OCI-M2 (cell line): ENCODE results near the gene PDE11A.
"Not testable (repeated sequence)": the region's sequence is repeated elsewhere in the genome, so short reads cannot be mapped to it uniquely, and the experiment has no call there.

Experiments used
- DNase-seq: peaks from one replicate; lab custom pipeline; 2025; ENCODE audit not compliant: unreplicated experiment; lab: John Stamatoyannopoulos, UW

Gene PDE11A

DNA sequence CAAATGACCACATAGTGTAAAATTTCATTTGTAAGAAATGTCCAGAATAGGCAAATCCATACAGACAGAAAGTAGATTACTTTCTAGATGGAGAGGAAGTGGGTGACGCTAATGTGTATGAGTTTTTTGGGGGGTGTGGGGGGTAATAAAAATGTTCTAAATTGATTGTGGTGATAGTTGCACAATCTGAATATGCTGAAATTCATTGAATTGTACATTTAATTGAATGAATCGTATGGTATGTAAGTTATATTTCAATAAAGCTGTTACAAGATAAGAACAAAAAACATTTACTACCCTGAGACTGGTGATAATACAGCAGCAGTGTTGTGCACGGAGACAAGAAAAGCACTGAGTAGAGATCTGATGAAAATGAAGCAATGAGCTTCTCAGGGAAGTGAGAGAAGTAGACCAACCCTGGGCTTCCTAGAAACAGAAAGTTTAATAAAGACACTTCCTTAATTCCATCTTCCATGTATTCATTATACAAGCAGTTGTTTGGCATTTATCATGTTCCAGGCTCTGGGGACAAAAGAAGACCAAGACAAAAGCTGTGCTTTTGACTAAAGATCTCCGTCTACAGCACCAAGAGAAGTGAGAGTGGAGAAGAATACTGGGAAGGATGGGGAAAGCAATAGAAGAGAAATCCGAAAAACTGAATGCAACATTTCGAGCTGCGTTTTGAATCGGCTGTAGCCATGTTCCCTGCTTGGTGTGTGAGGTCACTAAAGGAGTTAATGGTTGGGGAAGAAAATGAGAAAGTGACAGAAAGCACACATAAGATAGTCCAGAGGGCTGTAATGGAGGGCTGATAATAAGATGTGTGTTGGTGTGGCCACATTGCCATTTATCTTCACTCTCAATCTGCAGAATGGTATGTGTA, 1.8 kb upstream of the PDE11A start:
- DNase-seq: no peak

GRCh38 chr2:178072000-178072382, 586 bp downstream of the PDE11A start:
- no peak for DNase-seq

- DNase-seq: no peak
Measured at GRCh38 chr2:178070824-178071223, 1.8 kb downstream of the PDE11A start.

DNA sequence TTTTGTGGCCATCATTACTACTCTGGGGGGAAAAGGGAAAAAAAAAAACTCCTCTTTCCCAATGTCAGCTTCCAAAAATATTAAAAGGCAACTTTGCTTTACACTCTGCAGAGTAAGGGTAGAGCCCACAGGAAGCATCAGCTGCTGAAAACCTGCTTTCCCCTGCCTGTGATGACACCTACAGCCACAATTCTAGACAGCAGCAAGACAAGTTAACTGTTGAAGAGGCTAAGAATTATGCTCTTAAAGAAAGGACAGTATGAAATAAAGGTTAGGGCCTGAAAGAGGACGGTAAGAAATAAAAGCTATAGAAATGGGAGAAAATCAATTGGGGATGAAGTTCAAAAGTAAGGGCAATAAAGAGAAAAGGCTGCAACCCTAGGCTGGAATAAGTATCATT, 3.0 kb downstream of the PDE11A start:
- DNase-seq: no peak

GRCh38 chr2:178068823-178069454, 3.6 kb downstream of the PDE11A start:
- no peak for DNase-seq

GRCh38 chr2:178066890-178067669, 5.5 kb downstream of the PDE11A start:
- no peak for DNase-seq

DNA sequence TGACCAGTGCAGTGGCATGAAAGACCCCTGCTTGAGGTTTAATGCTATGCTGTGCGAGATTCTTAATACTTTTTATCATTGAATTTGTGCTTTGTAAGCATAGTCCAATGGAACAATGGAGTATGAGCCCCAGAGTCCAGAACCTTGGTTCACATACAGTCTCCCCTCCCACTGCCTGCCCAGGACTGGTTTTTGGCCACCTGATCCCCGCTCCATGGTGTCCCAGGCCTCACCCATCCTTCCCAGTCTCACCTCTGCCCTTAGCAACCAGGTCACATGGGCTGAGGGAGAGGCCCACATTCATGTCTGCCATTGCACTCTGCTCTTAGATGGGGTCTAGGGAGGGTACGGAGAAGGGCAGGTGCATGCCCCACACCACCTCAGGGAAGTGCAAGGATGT, 6.3 kb downstream of the PDE11A start:
- DNase-seq: no peak

DNA sequence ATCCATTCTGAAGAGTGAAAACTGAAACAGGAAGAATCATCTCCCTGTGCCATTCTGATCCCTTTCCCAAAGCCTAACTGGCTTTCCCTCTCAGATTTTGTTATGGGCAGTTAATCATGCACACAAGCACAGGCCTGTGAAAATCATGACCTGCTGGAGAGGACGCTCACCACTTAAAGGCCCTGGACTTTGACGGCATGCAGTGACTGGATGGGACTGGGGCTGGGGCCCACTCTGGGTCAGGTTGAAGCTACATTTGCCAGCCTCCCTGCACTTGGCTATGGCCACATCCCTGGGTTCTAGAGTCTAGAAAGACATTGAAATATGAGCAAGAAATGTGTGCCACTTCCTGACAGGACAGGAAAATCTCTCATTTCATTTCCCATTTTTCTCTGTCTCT, 12.9 kb downstream of the PDE11A start:
- DNase-seq: no peak

GRCh38 chr2:178059111-178059510, 13.5 kb downstream of the PDE11A start:
- no peak for DNase-seq

GRCh38 chr2:178057179-178057680, 15.3 kb downstream of the PDE11A start:
- DNase-seq: no peak

GRCh38 chr2:178056345-178056744, 16.2 kb downstream of the PDE11A start:
- DNase-seq: no peak

GRCh38 chr2:178051257-178051656, 21.3 kb downstream of the PDE11A start:
- DNase-seq: not testable (repeated sequence)

DNA sequence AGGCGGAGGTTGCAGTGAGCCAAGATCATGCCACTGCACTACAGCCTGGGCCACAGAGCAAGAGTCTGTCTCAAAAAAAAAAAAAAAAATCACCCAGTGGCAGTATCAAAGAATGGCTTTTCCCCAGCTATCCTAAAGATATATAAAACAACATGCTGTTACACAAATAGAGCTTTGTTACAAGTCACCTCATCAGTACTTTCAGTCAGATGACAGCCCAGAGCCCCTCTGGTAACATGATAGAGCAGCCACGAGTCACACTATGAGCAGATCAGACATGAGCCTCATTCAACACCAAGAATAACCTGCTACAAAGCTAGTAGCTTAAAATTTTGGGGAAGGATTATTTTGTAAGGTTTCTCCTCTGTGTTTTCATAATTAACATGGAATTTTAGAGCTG, 25.2 kb downstream of the PDE11A start:
- no peak for DNase-seq

GRCh38 chr2:178044836-178045235, 27.7 kb downstream of the PDE11A start:
- no peak for DNase-seq

DNA sequence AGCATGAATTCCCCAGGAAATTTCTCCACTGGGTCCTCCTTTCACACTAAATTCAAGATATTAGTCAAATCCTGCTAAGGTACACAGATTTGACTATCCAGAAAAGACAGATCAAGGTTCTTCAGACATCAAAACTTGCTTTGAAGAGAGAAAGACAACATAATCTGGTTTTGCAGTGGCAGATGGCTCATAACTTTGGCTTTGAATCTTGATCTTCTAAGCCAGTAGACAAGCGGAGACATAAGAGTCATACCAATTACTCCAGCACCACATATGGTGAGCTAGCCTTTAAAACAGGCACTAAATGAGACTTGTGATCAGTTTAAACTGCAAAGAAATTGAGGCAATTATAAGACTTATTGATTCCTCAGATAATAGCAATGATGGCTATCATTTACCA, 29.3 kb downstream of the PDE11A start:
- no peak for DNase-seq

- DNase-seq: not testable (repeated sequence)
Measured at GRCh38 chr2:178033583-178033982, 39.0 kb downstream of the PDE11A start.

DNA sequence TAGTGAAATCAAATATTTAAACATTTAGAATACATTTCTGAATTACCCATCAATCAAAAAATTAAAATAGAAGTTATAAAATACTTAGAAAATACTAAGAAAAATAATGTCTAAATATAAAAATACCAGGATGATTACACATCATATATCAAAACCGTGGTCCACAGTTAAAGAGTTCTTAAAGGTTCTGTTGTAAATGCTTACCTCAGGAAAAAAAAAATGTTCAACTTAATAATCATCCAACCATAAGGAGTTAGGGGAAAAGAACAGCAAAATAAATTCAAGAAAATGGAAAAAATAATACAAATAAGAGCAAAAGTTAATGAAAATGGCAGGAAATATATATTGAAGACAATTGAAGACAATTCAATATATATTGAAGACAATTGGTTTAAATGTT, 43.2 kb downstream of the PDE11A start:
- DNase-seq: no peak

GRCh38 chr2:178025551-178026185, 46.9 kb downstream of the PDE11A start:
- no peak for DNase-seq

GRCh38 chr2:178018141-178018540, 54.4 kb downstream of the PDE11A start:
- no peak for DNase-seq

GRCh38 chr2:178016612-178017011, 56.0 kb downstream of the PDE11A start:
- DNase-seq: no peak

DNA sequence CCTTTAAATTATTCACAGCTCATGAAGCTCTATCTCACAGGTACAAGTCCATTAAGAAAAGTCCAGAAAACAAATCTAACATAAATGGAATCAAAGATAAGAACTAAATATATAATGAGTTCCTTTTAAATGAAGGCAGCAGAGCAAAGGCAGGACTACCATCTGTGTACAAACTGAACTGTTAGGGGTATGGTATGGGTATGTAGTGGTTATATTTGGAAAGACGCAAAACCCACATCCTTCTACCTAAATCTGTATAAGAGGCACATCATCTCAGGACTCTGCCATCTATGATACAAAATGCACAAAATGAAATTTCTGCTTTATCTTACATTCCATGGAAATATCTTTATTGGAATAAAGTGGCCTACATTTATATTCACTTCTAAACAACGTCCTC, 59.9 kb downstream of the PDE11A start:
- no peak for DNase-seq
